K562 (cell line): ENCODE results near the gene LRPAP1. TPM values are rescaled to one million over a fixed set of nuclear protein-coding genes. Genes with fewer than 3 reads are reported as not detected.

Experiments used
- ATAC-seq: fragments of 200-7000 bp; cut with Tn5 transposase; 3 replicates; pipeline ENCODE4 v1.9.1; 2020; ENCODE audit warnings: moderate library complexity
- BruUV-seq: library from RNA; stranded (reverse); fragments of 400-500 nt; replicated peaks from 2 replicates; lab custom pipeline; 2021; lab: Mats Ljungman, UMichigan
- CTCF ChIA-PET: fragments of 300-600 bp; formaldehyde crosslinking; extraction: SDS; loops from one replicate; lab custom pipeline; 2021; ENCODE audit warnings: low intra/inter-chr PET ratio; lab: Yijun Ruan, JAX
- POLR2A ChIA-PET: fragments of 300-600, 350-650 bp; sonication (Branson Sonifier 250); formaldehyde crosslinking; extraction: SDS; loops from one replicate; lab custom pipeline; 2021; ENCODE audit warnings: antibody characterized with exemption, inconsistent platforms; lab: Yijun Ruan, JAX
- DNase-seq, 4 experiments: peaks; one replicate each; pipeline versions ENCODE4 v3.0.0 to v3.0.0-alpha.2; 2011 to 2018; ENCODE audit warnings: low spot score in 3 of 4, mixed read lengths in 3 of 4; ENCODE audit errors: extremely low read depth in 1 of 4
- FAIRE-seq: peaks from 2 replicates; lab custom pipeline; 2011; peaks lifted over from hg19 to GRCh38; lab: Jason Lieb, UNC
- H2AFZ ChIP-seq: 2 replicates; pipeline ENCODE4 v1.6.0; 2011; ENCODE audit warnings: low read depth, low read length, control low read depth, inconsistent platforms
- H3K27ac ChIP-seq: fragments of 200-600 bp; 3 replicates; pipeline ENCODE4 v1.8.0; 2011; ENCODE audit warnings: low read depth, mild to moderate bottlenecking, control low read depth, inconsistent platforms, low read length, moderate library complexity, mixed read lengths; ENCODE audit errors: extremely low read depth
- H3K27me3 ChIP-seq, 2 experiments: fragments of 300-600 bp in 1 of 2; 2 replicates in 1 of 2; 3 replicates in 1 of 2; pipeline versions ENCODE4 v1.6.0 to v1.8.0; 2011; ENCODE audit warnings: inconsistent platforms in 2 of 2, low read length in 2 of 2, mild to moderate bottlenecking in 1 of 2, mixed read lengths in 1 of 2, moderate library complexity in 1 of 2; ENCODE audit not compliant: control insufficient read depth in 2 of 2, insufficient read depth in 2 of 2
- H3K36me3 ChIP-seq: fragments of 300-600 bp; 3 replicates; pipeline ENCODE4 v1.8.0; 2011; ENCODE audit warnings: mild to moderate bottlenecking, low read length, inconsistent platforms; ENCODE audit not compliant: control insufficient read depth, insufficient read depth
- H3K4me1 ChIP-seq, 2 experiments: fragments of 200-600 bp in 1 of 2; replicated peaks in 1 of 2; 2 replicates in 1 of 2; 3 replicates in 1 of 2; pipeline versions ENCODE4 v1.5.1 to v1.8.0; 2011; ENCODE audit warnings: inconsistent platforms in 2 of 2, low read length in 2 of 2, mild to moderate bottlenecking in 1 of 2, mixed read lengths in 1 of 2, moderate library complexity in 1 of 2; ENCODE audit not compliant: control insufficient read depth in 2 of 2, insufficient read depth in 2 of 2
- H3K4me2 ChIP-seq: 2 replicates; pipeline ENCODE4 v1.6.1; 2011; ENCODE audit warnings: low read length, control low read depth, inconsistent platforms, mixed read lengths; ENCODE audit not compliant: insufficient read depth
- H3K4me3 ChIP-seq: fragments of 200-600 bp; sonication (generic), shearing (Covaris generic); 2 replicates; pipeline ENCODE4 v1.5.1; 2016; ENCODE audit warnings: control low read depth, inconsistent platforms
- H3K79me2 ChIP-seq: fragments of 200-600 bp; 3 replicates; pipeline ENCODE4 v1.8.0; 2011; ENCODE audit warnings: low read length, inconsistent platforms; ENCODE audit not compliant: control insufficient read depth, insufficient read depth
- H3K9ac ChIP-seq, 2 experiments: 2 replicates each; pipeline versions ENCODE4 v1.6.0 to v1.6.1; 2011; ENCODE audit warnings: low read depth in 2 of 2, low read length in 2 of 2, control low read depth in 1 of 2, inconsistent platforms in 1 of 2, mild to moderate bottlenecking in 1 of 2, mixed read lengths in 1 of 2; ENCODE audit not compliant: insufficient read depth in 1 of 2
- H3K9me1 ChIP-seq: one replicate; pipeline ENCODE4 v1.6.0; 2011; ENCODE audit warnings: inconsistent platforms, mild to moderate bottlenecking, low read length, moderate library complexity; ENCODE audit not compliant: control insufficient read depth, insufficient read depth
- H3K9me3 ChIP-seq: replicated peaks from 2 replicates; pipeline ENCODE4 v1.5.1; 2011; ENCODE audit warnings: low read depth, low read length, inconsistent platforms; ENCODE audit not compliant: control insufficient read depth, insufficient read depth
- H4K20me1 ChIP-seq: replicated peaks from 2 replicates; pipeline ENCODE4 v1.6.1; 2011; ENCODE audit warnings: low read length, inconsistent platforms, mixed read lengths; ENCODE audit not compliant: control insufficient read depth, insufficient read depth
- CTCFL ChIP-seq: IDR thresholded peaks from 2 replicates; pipeline ENCODE4 v1.6.1; 2011; ENCODE audit warnings: borderline replicate concordance, low read depth, mild to moderate bottlenecking, moderate library complexity, low read length; ENCODE audit not compliant: insufficient read depth, poor library complexity, severe bottlenecking
- ZNF282 ChIP-seq: sonication (generic); formaldehyde crosslinking; IDR thresholded peaks from 2 replicates; pipeline ENCODE4 v1.8.1; 2023; ENCODE audit warnings: missing genetic modification reagents
- ZNF740 ChIP-seq, 3 experiments: fragments of 200-800 bp in 1 of 3; sonication (Bioruptor generic) in 1 of 3; sonication (generic) in 1 of 3; formaldehyde crosslinking in 1 of 3; IDR thresholded peaks; 2 replicates each; pipeline versions ENCODE4 v1.6.1 to v1.8.0; 2016 to 2022; ENCODE audit warnings: mild to moderate bottlenecking in 2 of 3, missing compliant biosample characterization in 2 of 3, missing genetic modification characterization in 2 of 3, missing genetic modification reagents in 1 of 3
- WGBS: fragments of 100-300 bp; shearing (Covaris generic); methylation state at CpG from one replicate; pipeline ENCODE4 v1.1.6; 2016; ENCODE audit warnings: low coverage, mixed read lengths; ENCODE audit not compliant: insufficient coverage; ENCODE audit errors: missing lambda C conversion rate; 5-methylcytosine and 5-hydroxymethylcytosine counted together
- in situ Hi-C: fragments of 300-500 bp; cut with MboI; formaldehyde crosslinking; loops from 4 replicates; pipeline ENCODE4 v1.15.0; 2018; ENCODE audit warnings: inconsistent platforms, mixed read lengths
- intact Hi-C: fragments of 100-400 bp; cut with micrococcal nuclease; formaldehyde crosslinking; loops from 2 replicates; pipeline ENCODE4 v1.14.2; 2022
- polyA plus RNA-seq, 8 experiments: library from polyadenylated mRNA; depleted of rRNA in 4 of 8; stranded (reverse) in 5 of 8; unstranded in 3 of 8; fragments of >200 nt; fragmentation: Nextera tagmentation in 2 of 8; fragmentation: Illumina TruSeq in 1 of 8; extraction: Ambion mirVana in 2 of 8; extraction: Trizol in 1 of 8; gene quantifications; 2 replicates each; pipeline versions ENCODE4 v1.2.1 to v1.2.3, GENCODE V29; 2011 to 2014; ENCODE audit warnings: inconsistent platforms in 1 of 8, missing spikeins in 1 of 8
- total RNA-seq, 7 experiments: library from RNA; depleted of rRNA in 6 of 7; stranded (reverse); fragments of >200 nt in 6 of 7; fragmentation: Illumina TruSeq in 2 of 7; extraction: Trizol in 2 of 7; gene quantifications; 2 replicates each; pipeline versions ENCODE4 v1.2.1 to v1.2.3, GENCODE V29; 2011 to 2021; ENCODE audit warnings: low replicate concordance in 1 of 7

Gene LRPAP1
- total and polyA plus RNA-seq, 9 of the 15 experiments (the other 6 are each of a cell fraction or from before 2014, with no cell fraction given) = 1.1 to 75.5 (median 41.8) TPM

GRCh38 chr4:3492741-3493719, 39.2 kb downstream of the LRPAP1 start:
- peaks cover 19 to 73% of the 10 kb centered on the region in 2 experiments for H3K27me3 ChIP-seq
- TF ChIP-seq CTCFL (no peak), ZNF740 (CRISPR knock-in tag; IDR thresholded peaks at IDR 0.05) (0 out of 2 replicates have a peak, but pooled peaks have one; percentile 25), ZNF740 (tag; IDR thresholded peaks at IDR 0.05) (no peak), ZNF282 (0 out of 2 replicates have a peak, but pooled peaks have one; percentile 33)
- POLR2A ChIA-PET = no interaction called here
- H3K9me3 ChIP-seq = no peaks in the 10 kb centered on the region
- no peak; the same call in 2 of the 3 replicates for ATAC-seq
- H3K4me2 ChIP-seq = no peak overlapping the region
- FAIRE-seq = no peak
- H3K9me1 ChIP-seq = no peaks in the 10 kb centered on the region
- H3K27ac ChIP-seq = no peak overlapping the region
- CTCF ChIA-PET = no interaction called here
- no peaks in the 10 kb centered on the region for H3K36me3 ChIP-seq
- no peak for DNase-seq
- WGBS = 13% methylated on average over 40 of the region's 55 CpGs
- peaks cover 0 to 55% of the 10 kb centered on the region in 2 experiments; a peak in 2 of 5 replicates for H3K4me1 ChIP-seq
- no peak overlapping the region for H2AFZ ChIP-seq
- in situ Hi-C loops = no loop called here
- intact Hi-C loops = no loop called here
- H4K20me1 ChIP-seq = peaks cover 35% of the 10 kb centered on the region
- no peak overlapping the region; a peak in 1 of 4 replicates for H3K9ac ChIP-seq
- no TSS peak for BruUV-seq
- H3K4me3 ChIP-seq = no peak overlapping the region
- H3K79me2 ChIP-seq = no peaks in the 10 kb centered on the region
